Panc1 (cell line): ENCODE measurements around the gene MFSD6L. TPM values are rescaled to one million over a fixed set of nuclear protein-coding genes. Genes with fewer than 3 reads are reported as not detected.
A peak's percentile ranks its signal among the peaks of the same experiment; 100 is the strongest.

Experiments used
- ATAC-seq: fragments of 200-7000 bp; cut with Tn5 transposase; 2 replicates; pipeline ENCODE4 v1.9.1; 2020; ENCODE audit warnings: mild to moderate bottlenecking, moderate library complexity
- BruUV-seq: library from RNA; stranded (reverse); fragments of 400-500 nt; replicated peaks from 2 replicates; lab custom pipeline; 2021; lab: Mats Ljungman, UMichigan
- CTCF ChIA-PET: fragments of 300-600 bp; sonication (Branson Sonifier 250); formaldehyde crosslinking; loops from one replicate; lab custom pipeline; 2022; ENCODE audit warnings: antibody characterized with exemption; lab: Charles Lee
- POLR2A ChIA-PET: fragments of 300-600 bp; sonication (Branson Sonifier 250); formaldehyde crosslinking; loops from one replicate; lab custom pipeline; 2022; ENCODE audit warnings: antibody characterized with exemption; lab: Charles Lee
- DNase-seq: peaks from one replicate; pipeline ENCODE4 v3.0.0-alpha.2; 2010; ENCODE audit warnings: low read depth, low spot score
- H3K27ac ChIP-seq: 2 replicates; pipeline ENCODE4 v1.5.1; 2011; ENCODE audit warnings: mild to moderate bottlenecking, low read length, inconsistent platforms
- H3K27me3 ChIP-seq: fragments of 200-500 bp; sonication (Bioruptor generic); 2 replicates; pipeline ENCODE4 v1.6.0; 2014; ENCODE audit warnings: low read length, inconsistent platforms; ENCODE audit not compliant: control insufficient read depth, insufficient read depth
- H3K36me3 ChIP-seq: fragments of 200-500 bp; sonication (Bioruptor generic); 2 replicates; pipeline ENCODE4 v1.5.1; 2014; ENCODE audit warnings: inconsistent platforms, mild to moderate bottlenecking, low read length, moderate library complexity; ENCODE audit not compliant: control insufficient read depth, insufficient read depth
- H3K4me1 ChIP-seq: 2 replicates; pipeline ENCODE4 v1.5.1; 2011; ENCODE audit warnings: inconsistent platforms, mild to moderate bottlenecking, low read length, moderate library complexity; ENCODE audit not compliant: control insufficient read depth, insufficient read depth
- H3K4me3 ChIP-seq, 2 experiments: 2 replicates each; pipeline ENCODE4 v1.5.1; 2011 to 2012; ENCODE audit warnings: low read depth in 2 of 2, low read length in 2 of 2, mild to moderate bottlenecking in 2 of 2, inconsistent platforms in 1 of 2, moderate library complexity in 1 of 2
- H3K9me3 ChIP-seq: fragments of 200-500 bp; sonication (Bioruptor generic); 2 replicates; pipeline ENCODE4 v1.5.1; 2014; ENCODE audit warnings: low read depth, mild to moderate bottlenecking, inconsistent platforms, low read length, moderate library complexity; ENCODE audit not compliant: control insufficient read depth, insufficient read depth
- POLR2AphosphoS5 ChIP-seq: IDR thresholded peaks from 2 replicates; pipeline ENCODE4 v1.6.1; 2012; ENCODE audit warnings: mild to moderate bottlenecking, low read depth, low read length, moderate library complexity
- REST ChIP-seq, 2 experiments: IDR thresholded peaks; 2 replicates each; pipeline ENCODE4 v1.6.1; 2011 to 2012; ENCODE audit warnings: low read depth in 2 of 2, control low read depth in 1 of 2, low read length in 1 of 2, mild to moderate bottlenecking in 1 of 2, moderate library complexity in 1 of 2; ENCODE audit not compliant: insufficient read depth in 1 of 2
- SIN3A ChIP-seq: IDR thresholded peaks from 2 replicates; pipeline ENCODE4 v1.6.1; 2012; ENCODE audit warnings: low read depth, mild to moderate bottlenecking, low read length, moderate library complexity, borderline replicate concordance; ENCODE audit not compliant: insufficient read depth
- TCF7L2 ChIP-seq: IDR thresholded peaks from 2 replicates; pipeline ENCODE4 v1.6.1; 2011; ENCODE audit warnings: mild to moderate bottlenecking, low read depth, low read length, inconsistent platforms
- in situ Hi-C: cut with HindIII; loops from 2 replicates; pipeline ENCODE4 v1.10.0; 2016; ENCODE audit warnings: low sequenced_read_pairs, low pct_unique_long_range_greater_than_20kb
- intact Hi-C: fragments of 100-400 bp; cut with micrococcal nuclease; formaldehyde crosslinking; loops from one replicate; pipeline ENCODE4 v1.10.0; 2022; ENCODE audit not compliant: unreplicated experiment
- total RNA-seq: library from RNA; stranded (reverse); gene quantifications from one replicate; pipeline ENCODE4 v1.2.1, GENCODE V29; 2021; ENCODE audit not compliant: unreplicated experiment
- TF ChIP-seq, protein P1 (sequence below): fragments of 450-650 bp; IDR thresholded peaks from 2 replicates; pipeline ENCODE4 v1.5.1; 2017; ENCODE audit warnings: mild to moderate bottlenecking

Gene MFSD6L
- total RNA-seq, 1 experiment from 2014 or later: not detected

DNA sequence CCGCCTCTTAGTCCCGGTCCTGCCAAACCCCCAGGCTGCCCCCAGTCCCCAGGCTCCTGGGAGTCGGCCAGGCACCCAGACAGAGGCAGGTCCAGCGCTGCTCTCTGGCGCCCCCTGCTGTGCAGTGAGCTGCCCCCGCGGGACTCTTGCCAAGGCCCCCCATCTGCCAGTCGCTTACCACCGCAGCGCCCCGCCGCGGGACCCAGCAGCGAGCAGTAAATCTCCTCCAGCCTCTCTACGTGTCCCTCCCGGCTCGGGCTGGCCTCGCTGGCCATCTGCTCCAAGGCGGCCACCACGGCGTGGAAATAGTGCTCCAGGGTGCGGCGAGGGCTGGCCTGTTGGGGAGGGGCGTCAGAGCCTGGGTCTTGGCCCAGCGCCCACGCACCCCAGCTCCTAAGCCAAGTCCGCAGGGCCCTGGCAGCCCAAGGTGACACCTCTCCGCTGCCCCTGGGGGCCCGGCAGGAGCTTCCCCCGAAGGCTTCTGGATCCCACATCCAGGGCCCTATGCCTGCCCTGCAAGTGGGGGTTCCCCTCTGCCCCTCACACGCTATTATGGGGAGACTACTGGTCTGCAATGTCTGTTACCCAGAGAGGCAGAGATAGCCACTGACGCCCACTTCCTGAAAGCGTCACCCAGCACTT, 33.7 kb upstream of the MFSD6L start:
- Histone ChIP-seq H3K36me3 (no peaks in the 10 kb centered on the region), H3K27me3 (peaks cover 3% of the 10 kb centered on the region), H3K4me1 (no peaks in the 10 kb centered on the region), H3K27ac (no peak overlapping the region), H3K9me3 (no peaks in the 10 kb centered on the region), H3K4me3 (no peak overlapping the region)
- DNase-seq (no peak), ATAC-seq (no peak)
- CTCF ChIA-PET: no interaction called here
- TF ChIP-seq, protein P1, sequence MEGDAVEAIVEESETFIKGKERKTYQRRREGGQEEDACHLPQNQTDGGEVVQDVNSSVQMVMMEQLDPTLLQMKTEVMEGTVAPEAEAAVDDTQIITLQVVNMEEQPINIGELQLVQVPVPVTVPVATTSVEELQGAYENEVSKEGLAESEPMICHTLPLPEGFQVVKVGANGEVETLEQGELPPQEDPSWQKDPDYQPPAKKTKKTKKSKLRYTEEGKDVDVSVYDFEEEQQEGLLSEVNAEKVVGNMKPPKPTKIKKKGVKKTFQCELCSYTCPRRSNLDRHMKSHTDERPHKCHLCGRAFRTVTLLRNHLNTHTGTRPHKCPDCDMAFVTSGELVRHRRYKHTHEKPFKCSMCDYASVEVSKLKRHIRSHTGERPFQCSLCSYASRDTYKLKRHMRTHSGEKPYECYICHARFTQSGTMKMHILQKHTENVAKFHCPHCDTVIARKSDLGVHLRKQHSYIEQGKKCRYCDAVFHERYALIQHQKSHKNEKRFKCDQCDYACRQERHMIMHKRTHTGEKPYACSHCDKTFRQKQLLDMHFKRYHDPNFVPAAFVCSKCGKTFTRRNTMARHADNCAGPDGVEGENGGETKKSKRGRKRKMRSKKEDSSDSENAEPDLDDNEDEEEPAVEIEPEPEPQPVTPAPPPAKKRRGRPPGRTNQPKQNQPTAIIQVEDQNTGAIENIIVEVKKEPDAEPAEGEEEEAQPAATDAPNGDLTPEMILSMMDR: peak; percentile 90
- no peak for TF ChIP-seq POLR2AphosphoS5
- BruUV-seq: no TSS peak
- intact Hi-C loops: no loop called here
- POLR2A ChIA-PET: interaction anchor here (0.7 kb wide), 2 partner anchors 16 to 164 kb away, joined by 5 to 6 read pairs; no protein-coding TSS in a partner anchor
- in situ Hi-C loops: no loop called here

DNA sequence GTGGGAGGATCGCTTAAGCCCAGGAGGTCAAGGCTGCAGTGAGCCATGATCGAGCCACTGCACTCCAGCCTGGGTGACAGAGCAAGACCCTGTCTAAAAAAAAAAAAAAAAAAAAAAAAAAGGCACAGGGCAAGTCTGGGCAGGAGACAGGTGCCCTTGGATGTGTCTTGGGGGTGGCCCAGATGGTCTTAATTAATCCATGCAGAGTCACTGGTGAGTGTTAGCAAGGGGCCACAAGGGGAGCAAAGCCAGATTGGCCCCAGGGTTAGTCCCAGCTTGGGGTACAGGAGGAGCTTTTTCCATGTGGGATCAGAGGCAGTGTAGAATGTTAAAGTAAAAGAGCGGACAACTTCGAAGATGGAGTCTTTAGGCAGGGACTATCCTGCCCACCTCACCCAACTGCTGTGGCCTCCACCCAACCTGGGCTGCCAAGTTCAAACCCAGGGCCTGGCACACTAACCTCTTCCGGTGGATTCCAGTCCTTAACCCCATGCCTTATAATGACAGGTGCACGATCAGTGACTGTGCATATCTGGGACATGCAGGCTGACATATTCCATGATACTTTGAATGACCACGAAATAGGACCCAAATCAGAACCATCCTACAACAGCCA, 32.2 kb upstream of the MFSD6L start:
- no peaks in the 10 kb centered on the region for H3K9me3 ChIP-seq
- BruUV-seq: no TSS peak
- peaks cover 3% of the 10 kb centered on the region for H3K27me3 ChIP-seq
- TF ChIP-seq REST (IDR thresholded peaks at IDR 0.05; ENCODE audit: insufficient read depth in 1 of 2, low read depth in 2 of 2, low read length in 1 of 2) (no peak), SIN3A (no peak), TCF7L2 (no peak), POLR2AphosphoS5 (no peak)
- TF ChIP-seq, protein P1: no peak
- ATAC-seq (no peak), DNase-seq (no peak)
- in situ Hi-C loops: no loop called here
- ChIA-PET CTCF (interaction anchor here (0.6 to 0.7 kb wide), 2 partner anchors 466 to 512 kb away, joined by 4 to 7 read pairs; no protein-coding TSS in a partner anchor), POLR2A (no interaction called here)
- no peaks in the 10 kb centered on the region for H3K4me1 ChIP-seq
- no peaks in the 10 kb centered on the region for H3K36me3 ChIP-seq
- no peak overlapping the region for H3K4me3 ChIP-seq
- intact Hi-C loops: no loop called here
- no peak overlapping the region for H3K27ac ChIP-seq
